Panc1 (cell line): Measurements from ENCODE around the gene LLPH.

Source experiments
- CTCF ChIP-seq: fragments of 450-650 bp; IDR thresholded peaks from 2 replicates; pipeline ENCODE4 v1.5.1; 2017; ENCODE audit warnings: mild to moderate bottlenecking
- POLR2AphosphoS5 ChIP-seq: IDR thresholded peaks from 2 replicates; pipeline ENCODE4 v1.6.1; 2012; ENCODE audit warnings: mild to moderate bottlenecking, low read depth, low read length, moderate library complexity
- REST ChIP-seq, 2 experiments: IDR thresholded peaks; 2 replicates each; pipeline ENCODE4 v1.6.1; 2011 to 2012; ENCODE audit warnings: low read depth in 2 of 2, control low read depth in 1 of 2, low read length in 1 of 2, mild to moderate bottlenecking in 1 of 2, moderate library complexity in 1 of 2; ENCODE audit not compliant: insufficient read depth in 1 of 2
- SIN3A ChIP-seq: IDR thresholded peaks from 2 replicates; pipeline ENCODE4 v1.6.1; 2012; ENCODE audit warnings: low read depth, mild to moderate bottlenecking, low read length, moderate library complexity, borderline replicate concordance; ENCODE audit not compliant: insufficient read depth

GRCh38 chr12:66083766-66084165 lies 46.8 kb downstream of the LLPH start:
- no peak for TF ChIP-seq CTCF
- TF ChIP-seq SIN3A: no peak
- no peak for TF ChIP-seq POLR2AphosphoS5
- no peak for TF ChIP-seq REST (IDR thresholded peaks at IDR 0.05; ENCODE audit: insufficient read depth in 1 of 2, low read depth in 2 of 2, low read length in 1 of 2)
